ENCODE results near the gene ARAP1. TPM values are rescaled to one million over a fixed set of nuclear protein-coding genes. Genes with fewer than 3 reads are reported as not detected.

ARAP1 gene
- total and polyA plus RNA-seq, 2 donors, result 36.4 to 92.2 TPM

DNA sequence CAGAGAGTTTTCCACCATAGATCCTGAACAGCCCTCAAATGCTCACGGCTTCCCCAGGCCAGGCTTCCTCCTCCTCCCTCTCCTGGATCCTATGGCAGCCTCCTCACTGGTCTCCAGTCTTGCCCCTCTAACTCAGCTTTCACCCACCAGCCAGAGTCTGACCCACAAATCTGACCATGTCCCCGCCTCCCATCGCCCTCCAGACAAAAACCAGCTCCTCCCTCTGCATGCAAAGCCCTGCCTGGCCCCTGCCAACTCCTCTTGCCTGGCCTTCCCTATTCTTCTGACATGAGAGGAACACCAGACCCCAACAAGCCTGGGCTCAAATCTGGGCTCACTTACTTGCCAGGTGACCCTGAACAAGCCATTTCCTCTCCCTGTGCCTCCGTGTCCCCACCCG, 45.6 kb downstream of the ARAP1 start:
- Histone ChIP-seq H3K4me3 (ENCODE audit: low read length in 2 of 2) (no peak overlapping the region), H3K9me3 (ENCODE audit: control insufficient read depth in 2 of 2, insufficient read depth in 1 of 2, low read length in 1 of 2) (no peaks in the 10 kb centered on the region), H3K27me3 (ENCODE audit: control insufficient read depth in 2 of 2, insufficient read depth in 1 of 2, low read length in 1 of 2) (no peaks in the 10 kb centered on the region), H3K27ac (ENCODE audit: low read depth in 1 of 2, low read length in 1 of 2) (no peak overlapping the region), H3K4me1 (ENCODE audit: control insufficient read depth in 2 of 2, insufficient read depth in 2 of 2, low read length in 2 of 2) (no peaks in the 10 kb centered on the region), H3K36me3 (ENCODE audit: control insufficient read depth in 2 of 2, insufficient read depth in 2 of 2, low read length in 1 of 2) (peaks cover 89 to 98% of the 10 kb centered on the region in 2 donors)
- no peak for DNase-seq (ENCODE audit: low read depth in 6 of 9, low spot score in 9 of 9)
- over 99% methylated on average over 5 of the region's 5 CpGs for WGBS

- WGBS, result 96% methylated on average over 12 of the region's 12 CpGs
- Histone ChIP-seq H3K4me1 (ENCODE audit: control insufficient read depth in 2 of 2, insufficient read depth in 2 of 2, low read length in 2 of 2) (no peaks in the 10 kb centered on the region), H3K9me3 (ENCODE audit: control insufficient read depth in 2 of 2, insufficient read depth in 1 of 2, low read length in 1 of 2) (no peaks in the 10 kb centered on the region), H3K4me3 (ENCODE audit: low read length in 2 of 2) (no peak overlapping the region), H3K27me3 (ENCODE audit: control insufficient read depth in 2 of 2, insufficient read depth in 1 of 2, low read length in 1 of 2) (no peaks in the 10 kb centered on the region), H3K27ac (ENCODE audit: low read depth in 1 of 2, low read length in 1 of 2) (no peak overlapping the region), H3K36me3 (ENCODE audit: control insufficient read depth in 2 of 2, insufficient read depth in 2 of 2, low read length in 1 of 2) (peaks cover 87 to 98% of the 10 kb centered on the region in 2 donors)
- DNase-seq (ENCODE audit: low read depth in 6 of 9, low spot score in 9 of 9), result no peak
Observed at GRCh38 chr11:72705442-72706365, 46.5 kb downstream of the ARAP1 start.

GRCh38 chr11:72704783-72705265, 47.4 kb downstream of the ARAP1 start:
- Histone ChIP-seq H3K4me3 (ENCODE audit: low read length in 2 of 2) (no peak overlapping the region), H3K9me3 (ENCODE audit: control insufficient read depth in 2 of 2, insufficient read depth in 1 of 2, low read length in 1 of 2) (no peaks in the 10 kb centered on the region), H3K27me3 (ENCODE audit: control insufficient read depth in 2 of 2, insufficient read depth in 1 of 2, low read length in 1 of 2) (no peaks in the 10 kb centered on the region), H3K4me1 (ENCODE audit: control insufficient read depth in 2 of 2, insufficient read depth in 2 of 2, low read length in 2 of 2) (no peaks in the 10 kb centered on the region), H3K36me3 (ENCODE audit: control insufficient read depth in 2 of 2, insufficient read depth in 2 of 2, low read length in 1 of 2) (peaks cover 84 to 98% of the 10 kb centered on the region in 2 donors), H3K27ac (ENCODE audit: low read depth in 1 of 2, low read length in 1 of 2) (no peak overlapping the region)
- DNase-seq (ENCODE audit: low read depth in 6 of 9, low spot score in 9 of 9), result no peak
- 92% methylated on average over 4 of the region's 4 CpGs for WGBS

DNA sequence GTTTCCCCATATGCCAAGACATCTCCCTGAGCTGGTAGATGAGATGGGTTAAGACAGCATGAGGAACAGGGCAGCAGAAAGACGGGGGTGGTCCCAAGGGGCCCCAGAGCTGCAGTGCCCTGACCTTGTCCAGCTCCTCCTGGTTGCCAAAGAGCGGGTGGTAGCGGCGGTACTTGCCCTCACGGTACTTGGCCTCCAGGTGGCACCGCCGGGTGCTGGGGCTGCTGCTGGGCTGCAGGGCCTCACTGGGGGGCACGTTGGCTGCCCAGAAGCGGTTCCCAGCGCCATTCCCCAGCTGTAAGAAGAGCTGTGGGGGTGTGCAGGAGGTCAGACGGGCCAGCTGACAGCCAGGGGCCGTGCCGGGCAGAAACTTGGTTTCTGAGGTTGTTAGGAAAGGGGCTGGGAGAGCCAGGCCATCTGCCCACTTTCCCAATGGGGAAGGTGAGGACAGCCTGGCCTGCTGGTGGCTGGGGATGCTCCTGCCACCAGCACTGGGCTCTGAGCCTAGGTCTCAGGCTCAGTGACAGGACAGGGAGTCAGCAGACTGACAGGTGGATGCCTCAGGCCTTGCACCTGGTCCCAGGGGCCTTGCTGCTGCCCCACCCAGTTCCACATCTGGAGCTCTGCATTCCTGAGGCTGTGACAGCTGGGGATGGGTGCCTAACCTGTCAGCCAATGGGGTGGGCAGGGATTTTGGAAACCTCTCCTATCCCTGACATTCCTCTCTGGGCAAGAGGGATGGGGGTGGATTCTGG, 48.0 kb downstream of the ARAP1 start:
- no peak for DNase-seq (ENCODE audit: low read depth in 6 of 9, low spot score in 9 of 9)
- Histone ChIP-seq H3K27me3 (ENCODE audit: control insufficient read depth in 2 of 2, insufficient read depth in 1 of 2, low read length in 1 of 2) (no peaks in the 10 kb centered on the region), H3K27ac (ENCODE audit: low read depth in 1 of 2, low read length in 1 of 2) (no peak overlapping the region), H3K9me3 (ENCODE audit: control insufficient read depth in 2 of 2, insufficient read depth in 1 of 2, low read length in 1 of 2) (no peaks in the 10 kb centered on the region), H3K36me3 (ENCODE audit: control insufficient read depth in 2 of 2, insufficient read depth in 2 of 2, low read length in 1 of 2) (peaks cover 84 to 98% of the 10 kb centered on the region in 2 donors), H3K4me1 (ENCODE audit: control insufficient read depth in 2 of 2, insufficient read depth in 2 of 2, low read length in 2 of 2) (no peaks in the 10 kb centered on the region), H3K4me3 (ENCODE audit: low read length in 2 of 2) (no peak overlapping the region)
- WGBS, result 96% methylated on average over 13 of the region's 13 CpGs

GRCh38 chr11:72703267-72704008, 48.8 kb downstream of the ARAP1 start:
- no peak overlapping the region for H3K4me3 ChIP-seq (ENCODE audit: low read length in 2 of 2)
- H3K4me1 ChIP-seq (ENCODE audit: control insufficient read depth in 2 of 2, insufficient read depth in 2 of 2, low read length in 2 of 2), result no peaks in the 10 kb centered on the region
- H3K36me3 ChIP-seq (ENCODE audit: control insufficient read depth in 2 of 2, insufficient read depth in 2 of 2, low read length in 1 of 2), result peaks cover 85 to 98% of the 10 kb centered on the region in 2 donors
- no peaks in the 10 kb centered on the region for H3K27me3 ChIP-seq (ENCODE audit: control insufficient read depth in 2 of 2, insufficient read depth in 1 of 2, low read length in 1 of 2)
- H3K27ac ChIP-seq (ENCODE audit: low read depth in 1 of 2, low read length in 1 of 2), result no peak overlapping the region
- DNase-seq (ENCODE audit: low read depth in 6 of 9, low spot score in 9 of 9), result no peak
- no peaks in the 10 kb centered on the region for H3K9me3 ChIP-seq (ENCODE audit: control insufficient read depth in 2 of 2, insufficient read depth in 1 of 2, low read length in 1 of 2)
- 95% methylated on average over 11 of the region's 11 CpGs for WGBS

DNA sequence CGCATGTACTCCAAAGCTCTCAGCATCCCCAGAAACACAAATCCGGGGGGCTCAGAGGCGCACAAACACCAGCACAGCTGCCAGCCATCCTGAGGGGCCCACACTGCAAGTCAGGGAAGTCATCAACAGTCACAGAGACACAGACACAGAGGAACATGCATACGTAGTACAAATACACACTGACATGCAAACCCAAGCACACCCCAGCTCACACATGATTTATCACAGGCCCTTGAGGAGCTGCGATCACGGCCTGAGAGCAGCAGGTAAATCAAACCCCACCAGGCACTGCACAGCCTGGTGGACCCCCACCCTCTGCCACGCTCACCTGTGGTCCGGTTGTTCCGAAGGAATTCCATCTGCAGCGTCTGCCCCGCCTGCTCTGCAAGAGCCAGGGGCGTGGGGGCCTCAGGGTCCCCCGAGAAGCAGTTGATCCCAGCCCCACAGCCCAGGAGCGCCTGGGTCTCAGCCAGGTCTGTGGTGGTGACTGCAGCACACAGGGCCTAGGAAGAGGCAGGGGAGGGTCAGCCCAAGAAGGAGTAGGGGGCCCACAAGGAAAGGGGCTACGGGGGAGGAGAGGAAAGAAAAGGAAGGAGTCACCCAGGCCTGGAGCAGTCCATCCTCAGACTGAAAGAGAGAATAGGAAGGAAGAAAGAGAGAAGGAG, 49.5 kb downstream of the ARAP1 start:
- Histone ChIP-seq H3K36me3 (ENCODE audit: control insufficient read depth in 2 of 2, insufficient read depth in 2 of 2, low read length in 1 of 2) (peaks cover 86 to 98% of the 10 kb centered on the region in 2 donors), H3K4me1 (ENCODE audit: control insufficient read depth in 2 of 2, insufficient read depth in 2 of 2, low read length in 2 of 2) (no peaks in the 10 kb centered on the region), H3K27ac (ENCODE audit: low read depth in 1 of 2, low read length in 1 of 2) (no peak overlapping the region), H3K4me3 (ENCODE audit: low read length in 2 of 2) (no peak overlapping the region), H3K9me3 (ENCODE audit: control insufficient read depth in 2 of 2, insufficient read depth in 1 of 2, low read length in 1 of 2) (no peaks in the 10 kb centered on the region), H3K27me3 (ENCODE audit: control insufficient read depth in 2 of 2, insufficient read depth in 1 of 2, low read length in 1 of 2) (no peaks in the 10 kb centered on the region)
- no peak for DNase-seq (ENCODE audit: low read depth in 6 of 9, low spot score in 9 of 9)
- WGBS, result 94% methylated on average over 15 of the region's 15 CpGs

DNA sequence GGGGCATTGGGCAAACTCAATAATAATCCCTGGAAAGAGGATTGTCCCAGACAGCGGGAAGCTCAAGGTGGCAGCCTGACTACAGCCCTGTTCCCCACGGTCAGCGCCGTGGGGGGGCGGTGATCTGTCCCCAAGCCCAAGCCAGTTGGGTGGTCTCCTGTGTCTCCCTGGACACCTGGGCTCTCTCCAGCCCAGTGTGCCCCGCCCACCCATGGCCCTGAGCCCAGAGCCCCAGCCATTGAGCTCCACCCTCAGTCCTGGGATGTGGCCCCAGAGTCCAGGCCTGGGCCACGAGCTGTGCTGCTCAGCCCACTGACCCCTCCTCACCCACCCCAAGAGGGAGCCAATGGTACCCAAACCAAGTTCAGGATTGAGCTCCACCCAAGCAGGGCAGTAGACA, 50.1 kb downstream of the ARAP1 start:
- no peaks in the 10 kb centered on the region for H3K27me3 ChIP-seq (ENCODE audit: control insufficient read depth in 2 of 2, insufficient read depth in 1 of 2, low read length in 1 of 2)
- H3K9me3 ChIP-seq (ENCODE audit: control insufficient read depth in 2 of 2, insufficient read depth in 1 of 2, low read length in 1 of 2), result no peaks in the 10 kb centered on the region
- no peak overlapping the region for H3K27ac ChIP-seq (ENCODE audit: low read depth in 1 of 2, low read length in 1 of 2)
- no peak for DNase-seq (ENCODE audit: low read depth in 6 of 9, low spot score in 9 of 9)
- WGBS, result 96% methylated on average over 7 of the region's 7 CpGs
- peaks cover 85 to 98% of the 10 kb centered on the region in 2 donors for H3K36me3 ChIP-seq (ENCODE audit: control insufficient read depth in 2 of 2, insufficient read depth in 2 of 2, low read length in 1 of 2)
- no peak overlapping the region for H3K4me3 ChIP-seq (ENCODE audit: low read length in 2 of 2)
- H3K4me1 ChIP-seq (ENCODE audit: control insufficient read depth in 2 of 2, insufficient read depth in 2 of 2, low read length in 2 of 2), result no peaks in the 10 kb centered on the region

GRCh38 chr11:72701466-72701865, 50.7 kb downstream of the ARAP1 start:
- no peaks in the 10 kb centered on the region for H3K4me1 ChIP-seq (ENCODE audit: control insufficient read depth in 2 of 2, insufficient read depth in 2 of 2, low read length in 2 of 2)
- no peaks in the 10 kb centered on the region for H3K9me3 ChIP-seq (ENCODE audit: control insufficient read depth in 2 of 2, insufficient read depth in 1 of 2, low read length in 1 of 2)
- no peaks in the 10 kb centered on the region for H3K27me3 ChIP-seq (ENCODE audit: control insufficient read depth in 2 of 2, insufficient read depth in 1 of 2, low read length in 1 of 2)
- H3K36me3 ChIP-seq (ENCODE audit: control insufficient read depth in 2 of 2, insufficient read depth in 2 of 2, low read length in 1 of 2), result peaks cover 85 to 98% of the 10 kb centered on the region in 2 donors
- WGBS, result 97% methylated on average over 10 of the region's 10 CpGs
- H3K4me3 ChIP-seq (ENCODE audit: low read length in 2 of 2), result no peak overlapping the region
- no peak overlapping the region for H3K27ac ChIP-seq (ENCODE audit: low read depth in 1 of 2, low read length in 1 of 2)
- no peak for DNase-seq (ENCODE audit: low read depth in 6 of 9, low spot score in 9 of 9)

All from thymus (tissue), 11 donors.